HEK293T (cell line): ENCODE data around the gene BPTF.

Source experiments
- ELF4 ChIP-seq: fragments of 450-650 bp; IDR thresholded peaks from 2 replicates; pipeline ENCODE4 v1.6.1; 2017; ENCODE audit warnings: antibody characterized with exemption
- L3MBTL2 ChIP-seq: fragments of 450-650 bp; conservative IDR thresholded peaks from 2 replicates; pipeline ENCODE4 v1.6.1; 2016; ENCODE audit warnings: mild to moderate bottlenecking
- NFRKB ChIP-seq: fragments of 450-650 bp; IDR thresholded peaks from 2 replicates; pipeline ENCODE4 v1.6.1; 2016; ENCODE audit warnings: mild to moderate bottlenecking, moderate library complexity
- SUZ12 ChIP-seq: fragments of 450-650 bp; IDR thresholded peaks from 2 replicates; pipeline ENCODE4 v1.6.1; 2016; ENCODE audit warnings: mild to moderate bottlenecking

GRCh38 chr17:67993153-67993997 is 168.1 kb downstream of the BPTF start:
- no peak for TF ChIP-seq SUZ12
- no peak for TF ChIP-seq NFRKB
- no peak for TF ChIP-seq ELF4
- TF ChIP-seq L3MBTL2: 0 out of 2 replicates have a peak, but pooled peaks have one; percentile 3
